Muscle layer of colon (tissue), 2 donors: ENCODE results near the gene FGF14.

Experiments used
- H3K27ac ChIP-seq: one replicate; pipeline ENCODE4 v1.7.0; 2013; ENCODE audit warnings: low read depth, mild to moderate bottlenecking, low read length, moderate library complexity
- H3K27me3 ChIP-seq, 2 donors: one replicate each; pipeline ENCODE4 v1.7.0; 2013; ENCODE audit warnings: low read length in 2 of 2, mild to moderate bottlenecking in 2 of 2; ENCODE audit not compliant: insufficient read depth in 2 of 2, control insufficient read depth in 1 of 2
- H3K36me3 ChIP-seq: one replicate; pipeline ENCODE4 v1.7.0; 2013; ENCODE audit warnings: mild to moderate bottlenecking, low read length; ENCODE audit not compliant: insufficient read depth
- H3K4me1 ChIP-seq: one replicate; pipeline ENCODE4 v1.7.0; 2013; ENCODE audit warnings: mild to moderate bottlenecking, low read length; ENCODE audit not compliant: insufficient read depth
- H3K4me3 ChIP-seq, 2 donors: one replicate each; pipeline ENCODE4 v1.7.0; 2013; ENCODE audit warnings: low read length in 2 of 2, low read depth in 1 of 2, mild to moderate bottlenecking in 1 of 2, moderate library complexity in 1 of 2
- H3K9ac ChIP-seq: one replicate; pipeline ENCODE4 v1.7.0; 2013; ENCODE audit warnings: low read length
- H3K9me3 ChIP-seq: one replicate; pipeline ENCODE4 v1.7.0; 2013; ENCODE audit warnings: mild to moderate bottlenecking, low read length
- donor health status: abdominal sarcoma.
- donor health status: Adenocarcinoma of cecum.

Gene FGF14

GRCh38 chr13:102326381-102327118, 75.3 kb downstream of the FGF14 start:
- Histone ChIP-seq H3K4me1 (no peaks in the 10 kb centered on the region), H3K27me3 (no peaks in the 10 kb centered on the region), H3K27ac (no peak overlapping the region), H3K9ac (no peak overlapping the region), H3K9me3 (no peaks in the 10 kb centered on the region), H3K36me3 (no peaks in the 10 kb centered on the region), H3K4me3 (no peak overlapping the region)

- H3K9me3 ChIP-seq: no peaks in the 10 kb centered on the region
- no peaks in the 10 kb centered on the region for H3K27me3 ChIP-seq
- H3K4me3 ChIP-seq: no peak overlapping the region
- no peaks in the 10 kb centered on the region for H3K36me3 ChIP-seq
- H3K4me1 ChIP-seq: no peaks in the 10 kb centered on the region
- no peak overlapping the region for H3K9ac ChIP-seq
- H3K27ac ChIP-seq: no peak overlapping the region
Measured at GRCh38 chr13:102325321-102325720, 76.5 kb downstream of the FGF14 start.

DNA sequence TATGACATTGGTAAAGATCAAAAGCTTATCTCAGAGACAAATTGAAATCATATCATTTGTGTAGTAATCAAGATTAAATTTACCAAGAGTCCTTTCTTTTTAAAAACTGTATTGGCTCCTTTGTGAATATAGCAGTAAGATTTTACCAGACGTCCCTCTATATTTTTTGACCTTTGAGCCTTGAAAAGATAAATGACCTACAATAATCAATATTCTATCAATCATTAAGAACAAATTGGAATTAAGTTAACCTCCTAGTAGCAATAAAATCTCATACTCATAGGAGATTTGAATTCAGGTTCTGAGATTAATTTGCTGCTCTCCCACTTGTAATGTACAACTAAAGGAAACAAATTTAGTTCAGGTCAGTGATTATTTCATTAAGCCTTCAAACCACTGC, 78.3 kb downstream of the FGF14 start:
- Histone ChIP-seq H3K4me3 (no peak overlapping the region), H3K9me3 (no peaks in the 10 kb centered on the region), H3K4me1 (peaks cover 2% of the 10 kb centered on the region), H3K27me3 (no peaks in the 10 kb centered on the region), H3K9ac (no peak overlapping the region), H3K36me3 (no peaks in the 10 kb centered on the region), H3K27ac (no peak overlapping the region)

DNA sequence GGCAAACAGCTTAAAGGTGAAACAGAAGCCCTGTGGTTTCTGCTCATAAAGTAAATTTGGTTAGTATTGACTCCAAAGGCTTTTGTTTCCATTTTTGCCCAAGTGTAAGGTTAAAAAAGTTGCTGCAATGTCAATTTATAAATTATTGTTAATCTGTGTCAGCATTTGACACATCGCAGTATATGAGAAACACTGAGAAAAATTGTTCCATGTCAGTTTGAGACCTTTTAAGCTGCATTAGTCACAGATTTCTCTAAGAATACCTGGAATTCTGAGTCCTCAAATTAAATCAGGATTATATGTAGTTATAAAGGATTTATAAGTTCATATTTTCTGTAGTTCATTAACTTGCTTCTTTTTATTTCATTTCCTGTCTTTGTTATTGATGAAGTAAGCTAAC, 78.8 kb downstream of the FGF14 start:
- Histone ChIP-seq H3K27ac (no peak overlapping the region), H3K9me3 (no peaks in the 10 kb centered on the region), H3K27me3 (no peaks in the 10 kb centered on the region), H3K9ac (no peak overlapping the region), H3K4me1 (peaks cover 7% of the 10 kb centered on the region), H3K36me3 (no peaks in the 10 kb centered on the region), H3K4me3 (no peak overlapping the region)

DNA sequence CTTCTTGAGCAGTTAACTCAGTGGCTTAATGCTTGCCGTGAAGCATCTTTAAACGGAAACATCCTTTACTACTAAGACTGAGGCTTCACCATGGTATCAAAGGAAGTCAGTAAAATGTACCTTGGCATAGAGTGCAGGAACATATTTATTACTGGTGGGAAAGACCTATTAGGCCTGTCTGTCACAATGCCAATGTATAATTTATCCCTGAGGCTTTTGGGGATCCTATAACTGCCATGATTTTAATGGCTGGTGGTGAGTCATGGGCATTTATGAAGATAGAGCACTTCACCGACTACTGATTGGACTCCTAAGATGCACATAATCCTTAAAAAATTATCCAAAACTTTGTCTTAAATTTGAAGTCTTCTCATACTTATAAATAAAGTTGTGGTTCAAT, 79.6 kb downstream of the FGF14 start:
- H3K9me3 ChIP-seq: no peaks in the 10 kb centered on the region
- H3K4me1 ChIP-seq: peaks cover 7% of the 10 kb centered on the region
- H3K27me3 ChIP-seq: no peaks in the 10 kb centered on the region
- H3K4me3 ChIP-seq: no peak overlapping the region
- H3K9ac ChIP-seq: no peak overlapping the region
- no peak overlapping the region for H3K27ac ChIP-seq
- no peaks in the 10 kb centered on the region for H3K36me3 ChIP-seq

DNA sequence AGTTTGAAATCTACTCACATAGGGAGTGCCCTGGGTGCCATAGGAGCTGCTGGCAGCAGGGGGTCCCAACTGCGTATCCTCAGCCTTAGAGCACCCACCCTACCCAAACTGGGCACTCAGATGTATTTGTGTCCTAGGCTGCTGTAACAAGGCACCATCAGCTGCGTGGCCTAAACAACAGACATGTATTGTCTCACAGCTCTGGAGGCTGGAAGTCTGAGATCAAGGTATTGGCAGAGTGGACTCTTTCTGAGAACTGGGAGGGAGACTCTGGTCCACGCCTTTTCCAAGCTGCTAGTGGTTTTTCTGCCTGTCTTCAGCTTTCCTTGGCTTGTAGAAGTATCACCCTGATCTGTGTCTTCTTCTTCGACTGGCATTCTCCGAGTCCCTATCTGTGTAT, 83.6 kb downstream of the FGF14 start:
- H3K9ac ChIP-seq: no peak overlapping the region
- H3K27ac ChIP-seq: peak overlapping the region; percentile 15
- H3K27me3 ChIP-seq: no peaks in the 10 kb centered on the region
- peaks cover 7% of the 10 kb centered on the region for H3K4me1 ChIP-seq
- no peaks in the 10 kb centered on the region for H3K36me3 ChIP-seq
- no peaks in the 10 kb centered on the region for H3K9me3 ChIP-seq
- H3K4me3 ChIP-seq: no peak overlapping the region

- Histone ChIP-seq H3K4me3 (no peak overlapping the region), H3K27ac (no peak overlapping the region)
Measured at GRCh38 chr13:102317593-102317992, 84.3 kb downstream of the FGF14 start.

GRCh38 chr13:102316732-102317131, 85.1 kb downstream of the FGF14 start:
- no peak overlapping the region for H3K9ac ChIP-seq
- no peaks in the 10 kb centered on the region for H3K9me3 ChIP-seq
- no peaks in the 10 kb centered on the region for H3K27me3 ChIP-seq
- H3K36me3 ChIP-seq: no peaks in the 10 kb centered on the region
- no peak overlapping the region for H3K27ac ChIP-seq
- no peak overlapping the region for H3K4me3 ChIP-seq
- H3K4me1 ChIP-seq: peaks cover 7% of the 10 kb centered on the region

More at GRCh38 chr13:102317593-102317992, 84.3 kb downstream of the FGF14 start:
- Histone ChIP-seq H3K4me1 (peaks cover 7% of the 10 kb centered on the region), H3K36me3 (no peaks in the 10 kb centered on the region), H3K9me3 (no peaks in the 10 kb centered on the region), H3K9ac (no peak overlapping the region), H3K27me3 (no peaks in the 10 kb centered on the region)

- H3K27ac ChIP-seq: no peak overlapping the region
- no peaks in the 10 kb centered on the region for H3K27me3 ChIP-seq
- no peak overlapping the region for H3K9ac ChIP-seq
- no peak overlapping the region for H3K4me3 ChIP-seq
- H3K36me3 ChIP-seq: no peaks in the 10 kb centered on the region
- no peaks in the 10 kb centered on the region for H3K9me3 ChIP-seq
- H3K4me1 ChIP-seq: peaks cover 8% of the 10 kb centered on the region
Measured at GRCh38 chr13:102312841-102313240, 89.0 kb downstream of the FGF14 start.

- Histone ChIP-seq H3K9me3 (no peaks in the 10 kb centered on the region), H3K4me1 (peaks cover 8% of the 10 kb centered on the region), H3K4me3 (no peak overlapping the region), H3K27me3 (no peaks in the 10 kb centered on the region), H3K9ac (no peak overlapping the region), H3K36me3 (no peaks in the 10 kb centered on the region), H3K27ac (no peak overlapping the region)
Measured at GRCh38 chr13:102311901-102312300, 89.9 kb downstream of the FGF14 start.

- no peaks in the 10 kb centered on the region for H3K9me3 ChIP-seq
- H3K9ac ChIP-seq: no peak overlapping the region
- H3K4me1 ChIP-seq: peaks cover 8% of the 10 kb centered on the region
- no peak overlapping the region for H3K27ac ChIP-seq
- no peaks in the 10 kb centered on the region for H3K27me3 ChIP-seq
- no peaks in the 10 kb centered on the region for H3K36me3 ChIP-seq
- no peak overlapping the region for H3K4me3 ChIP-seq
Measured at GRCh38 chr13:102311419-102311796, 90.4 kb downstream of the FGF14 start.

GRCh38 chr13:102310691-102311418, 91.0 kb downstream of the FGF14 start:
- H3K36me3 ChIP-seq: no peaks in the 10 kb centered on the region
- H3K4me1 ChIP-seq: peaks cover 8% of the 10 kb centered on the region
- H3K27ac ChIP-seq: no peak overlapping the region
- no peaks in the 10 kb centered on the region for H3K27me3 ChIP-seq
- no peaks in the 10 kb centered on the region for H3K9me3 ChIP-seq
- H3K9ac ChIP-seq: no peak overlapping the region
- H3K4me3 ChIP-seq: no peak overlapping the region
